ENCODE results near the gene MTUS2. TPM values are rescaled to one million over a fixed set of nuclear protein-coding genes. Genes with fewer than 3 reads are reported as not detected.

Gene MTUS2
- polyA plus RNA-seq, 3 donors = 0.55 to 0.90 (median 0.69) TPM

- DNase-seq = no peak
Observed at GRCh38 chr13:29507356-29507755, 687.2 kb downstream of the MTUS2 start.

GRCh38 chr13:29508130-29508875, 688.2 kb downstream of the MTUS2 start:
- DNase-seq = peak; percentile 84

- DNase-seq = no peak
Observed at GRCh38 chr13:29508876-29509252, 688.7 kb downstream of the MTUS2 start.

GRCh38 chr13:29509999-29510589, 690.0 kb downstream of the MTUS2 start:
- no peak for DNase-seq

GRCh38 chr13:29510651-29511084, 690.5 kb downstream of the MTUS2 start:
- DNase-seq = no peak

- no peak for DNase-seq
Observed at GRCh38 chr13:29511106-29511796, 691.1 kb downstream of the MTUS2 start.

- no peak for DNase-seq
Observed at GRCh38 chr13:29511980-29512379, 691.8 kb downstream of the MTUS2 start.

- DNase-seq = no peak
Observed at GRCh38 chr13:29513002-29513980, 693.2 kb downstream of the MTUS2 start.

GRCh38 chr13:29513981-29514719, 694.0 kb downstream of the MTUS2 start:
- DNase-seq = no peak

GRCh38 chr13:29514720-29515310, 694.7 kb downstream of the MTUS2 start:
- no peak for DNase-seq

- no peak for DNase-seq
Observed at GRCh38 chr13:29515372-29515771, 695.2 kb downstream of the MTUS2 start.

- no peak for DNase-seq
Observed at GRCh38 chr13:29516012-29516411, 695.9 kb downstream of the MTUS2 start.

GRCh38 chr13:29516880-29517279, 696.7 kb downstream of the MTUS2 start:
- no peak for DNase-seq

- DNase-seq = no peak
Observed at GRCh38 chr13:29519921-29520320, 699.8 kb downstream of the MTUS2 start.

GRCh38 chr13:29520671-29521070, 700.5 kb downstream of the MTUS2 start:
- DNase-seq = no peak

GRCh38 chr13:29521336-29521735, 701.2 kb downstream of the MTUS2 start:
- no peak for DNase-seq

- DNase-seq = no peak
Observed at GRCh38 chr13:29522044-29522685, 702.0 kb downstream of the MTUS2 start.

- DNase-seq = no peak
Observed at GRCh38 chr13:29523199-29523961, 703.2 kb downstream of the MTUS2 start.

GRCh38 chr13:29524176-29524575, 704.0 kb downstream of the MTUS2 start:
- no peak for DNase-seq
